Bone marrow (tissue), 2 donors: ENCODE measurements around the gene BANF2.

Source experiments
- DNase-seq, 2 donors: peaks; one replicate each; lab custom pipeline; 2025; lab: John Stamatoyannopoulos, UW

BANF2 gene

GRCh38 chr20:17710379-17711266, 10.9 kb downstream of the BANF2 start:
- DNase-seq = no peak

- DNase-seq = no peak
Measured at GRCh38 chr20:17711267-17711627, 11.5 kb downstream of the BANF2 start.

- DNase-seq = no peak
Measured at GRCh38 chr20:17712201-17712600, 12.4 kb downstream of the BANF2 start.

GRCh38 chr20:17712708-17713107, 12.9 kb downstream of the BANF2 start:
- DNase-seq = no peak

- DNase-seq = no peak
Measured at GRCh38 chr20:17714597-17714996, 14.8 kb downstream of the BANF2 start.

- DNase-seq = no peak
Measured at GRCh38 chr20:17715075-17715474, 15.3 kb downstream of the BANF2 start.

- no peak for DNase-seq
Measured at GRCh38 chr20:17716331-17716730, 16.6 kb downstream of the BANF2 start.

GRCh38 chr20:17720755-17721154, 21.0 kb downstream of the BANF2 start:
- no peak for DNase-seq

GRCh38 chr20:17721802-17722486, 22.2 kb downstream of the BANF2 start:
- no peak for DNase-seq

GRCh38 chr20:17722493-17723300, 22.9 kb downstream of the BANF2 start:
- no peak for DNase-seq

- DNase-seq = no peak
Measured at GRCh38 chr20:17723301-17723691, 23.5 kb downstream of the BANF2 start.

GRCh38 chr20:17725094-17725835, 25.5 kb downstream of the BANF2 start:
- no peak for DNase-seq

- no peak for DNase-seq
Measured at GRCh38 chr20:17726902-17727301, 27.1 kb downstream of the BANF2 start.

GRCh38 chr20:17727351-17727750, 27.6 kb downstream of the BANF2 start:
- DNase-seq = no peak

GRCh38 chr20:17728074-17728473, 28.3 kb downstream of the BANF2 start:
- DNase-seq = no peak

GRCh38 chr20:17730071-17730470, 30.3 kb downstream of the BANF2 start:
- DNase-seq = no peak

GRCh38 chr20:17731233-17731632, 31.5 kb downstream of the BANF2 start:
- DNase-seq = no peak

- no peak for DNase-seq
Measured at GRCh38 chr20:17732907-17733521, 33.2 kb downstream of the BANF2 start.

- no peak for DNase-seq
Measured at GRCh38 chr20:17733767-17734304, 34.1 kb downstream of the BANF2 start.

GRCh38 chr20:17734374-17734773, 34.6 kb downstream of the BANF2 start:
- no peak for DNase-seq

GRCh38 chr20:17735206-17735804, 35.5 kb downstream of the BANF2 start:
- no peak for DNase-seq
